Raji (cell line): ENCODE results near the gene RASD1.

ENCODE experiments used
- POLR2A ChIP-seq: IDR thresholded peaks from 2 replicates; pipeline ENCODE4 v1.6.1; 2011; ENCODE audit warnings: low read depth, low read length, control low read depth; ENCODE audit not compliant: insufficient read depth

The RASD1 gene

GRCh38 chr17:17496189-17497064, at the start of gene RASD1:
Gene RASD1, minus strand, starts transcription at chr17:17496395. Its CDS starts 214 bp downstream, at chr17:17496181.
- no peak for TF ChIP-seq POLR2A

- no peak for TF ChIP-seq POLR2A
These were observed 49.8 kb upstream of the RASD1 start for GRCh38 chr17:17545984-17546383.

- no peak for TF ChIP-seq POLR2A
These were observed 49.0 kb upstream of the RASD1 start for GRCh38 chr17:17545031-17545820.

- TF ChIP-seq POLR2A, result no peak
These were observed 46.9 kb upstream of the RASD1 start for GRCh38 chr17:17542906-17543635.

- TF ChIP-seq POLR2A, result no peak
These were observed 45.4 kb upstream of the RASD1 start for GRCh38 chr17:17541640-17542001.

GRCh38 chr17:17540935-17541639, 44.9 kb upstream of the RASD1 start:
- no peak for TF ChIP-seq POLR2A

- TF ChIP-seq POLR2A, result no peak
These were observed 44.2 kb upstream of the RASD1 start for GRCh38 chr17:17540278-17540906.

- no peak for TF ChIP-seq POLR2A
These were observed 43.4 kb upstream of the RASD1 start for GRCh38 chr17:17539591-17539990.

- TF ChIP-seq POLR2A, result no peak
These were observed 42.5 kb upstream of the RASD1 start for GRCh38 chr17:17538417-17539391.

GRCh38 chr17:17537311-17538099, 41.3 kb upstream of the RASD1 start:
- TF ChIP-seq POLR2A, result no peak

GRCh38 chr17:17536702-17537101, 40.5 kb upstream of the RASD1 start:
- TF ChIP-seq POLR2A, result no peak

GRCh38 chr17:17535957-17536356, 39.8 kb upstream of the RASD1 start:
- no peak for TF ChIP-seq POLR2A
